GM18526 (cell line): Measurements from ENCODE around the gene VAV2.

Experiments
- POLR2A ChIP-seq: IDR thresholded peaks from 3 replicates; pipeline ENCODE4 v1.6.1; 2011; ENCODE audit not compliant: insufficient read length; ENCODE audit errors: extremely low read depth

Gene VAV2

DNA sequence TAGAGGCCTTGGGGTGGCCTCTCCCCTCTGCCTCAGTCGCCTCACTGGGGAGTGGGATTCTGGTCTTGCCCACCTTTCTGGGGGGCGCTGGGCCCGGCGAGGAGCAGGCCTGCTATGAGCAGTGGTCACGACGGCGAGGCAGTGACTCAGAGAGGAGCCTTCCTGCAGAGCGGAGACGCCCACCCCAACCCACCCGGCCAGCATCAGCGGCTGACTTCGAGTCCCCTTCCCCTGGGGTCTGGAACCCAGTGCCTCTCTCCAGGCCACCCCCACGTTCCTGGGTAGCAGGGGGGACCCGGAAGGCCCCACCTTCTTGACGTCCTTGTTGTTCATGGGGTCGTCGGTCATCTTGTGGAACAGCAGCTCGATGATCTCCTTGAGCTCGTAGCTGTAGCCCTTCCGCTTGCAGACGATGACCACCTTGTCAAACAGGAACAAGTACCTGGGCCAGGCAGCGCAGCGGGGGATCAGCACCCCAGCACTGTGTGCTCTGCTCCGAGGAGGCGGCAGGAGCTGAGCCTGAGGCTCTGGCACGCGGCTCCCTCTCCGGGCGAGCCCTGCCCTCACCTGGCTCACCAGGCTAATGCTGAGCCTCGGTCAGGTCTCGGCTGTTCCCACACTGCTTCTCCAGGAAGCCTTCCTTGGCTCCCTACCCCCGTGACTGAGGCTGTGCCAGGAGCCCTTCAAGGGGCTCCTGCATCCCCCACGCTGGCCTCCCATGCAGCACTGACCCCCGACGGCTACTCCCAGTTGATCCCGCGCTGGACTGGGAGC, 203.9 kb downstream of the VAV2 start:
- no peak for TF ChIP-seq POLR2A

- no peak for TF ChIP-seq POLR2A
These were observed 204.4 kb downstream of the VAV2 start for GRCh38 chr9:133787754-133788025.

DNA sequence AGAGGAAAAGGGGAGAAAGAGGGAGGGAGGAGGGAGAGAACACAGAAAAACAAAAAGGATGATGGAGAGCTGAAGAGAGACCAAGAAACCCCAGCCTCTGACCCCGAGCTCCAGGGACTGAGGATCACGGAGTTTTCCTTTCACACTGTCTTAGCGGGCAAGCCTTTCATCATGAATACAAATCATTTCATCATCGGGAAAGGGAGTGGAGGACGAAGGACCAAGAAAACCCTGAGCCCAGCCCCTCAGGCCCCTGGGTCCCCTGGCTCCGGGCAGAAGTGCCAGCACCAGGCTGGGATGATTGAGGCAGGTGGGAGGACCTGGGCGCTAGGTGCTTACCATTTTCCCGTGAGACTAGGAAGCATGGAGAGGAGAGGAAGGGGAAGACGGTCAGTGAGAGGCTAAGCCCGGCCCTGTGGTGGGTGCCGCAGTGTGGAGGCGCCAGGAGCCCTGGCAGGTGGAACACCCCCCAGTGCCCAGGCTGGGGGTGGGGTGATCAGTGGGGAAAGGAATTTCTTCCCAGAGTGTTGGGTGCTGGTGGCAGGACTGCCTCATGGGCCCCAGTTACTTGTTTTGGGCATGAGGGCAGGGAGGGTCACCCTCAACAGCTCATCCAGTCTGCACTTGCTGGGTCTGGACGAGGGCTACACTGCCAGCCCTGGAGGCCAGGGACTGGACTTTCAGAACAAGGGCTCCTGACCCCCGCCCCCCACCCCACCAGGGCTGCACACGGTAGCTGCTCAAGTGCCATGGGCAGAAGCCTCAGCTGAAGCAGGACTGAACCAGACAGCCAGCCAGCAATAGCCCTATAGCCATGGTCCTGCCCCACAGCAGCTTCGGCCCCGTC, 205.0 kb downstream of the VAV2 start:
- TF ChIP-seq POLR2A: no peak

GRCh38 chr9:133786371-133786753, 205.8 kb downstream of the VAV2 start:
- TF ChIP-seq POLR2A: no peak

- no peak for TF ChIP-seq POLR2A
These were observed 206.3 kb downstream of the VAV2 start for GRCh38 chr9:133785753-133786370.

GRCh38 chr9:133784731-133785561, 207.2 kb downstream of the VAV2 start:
- TF ChIP-seq POLR2A: no peak

DNA sequence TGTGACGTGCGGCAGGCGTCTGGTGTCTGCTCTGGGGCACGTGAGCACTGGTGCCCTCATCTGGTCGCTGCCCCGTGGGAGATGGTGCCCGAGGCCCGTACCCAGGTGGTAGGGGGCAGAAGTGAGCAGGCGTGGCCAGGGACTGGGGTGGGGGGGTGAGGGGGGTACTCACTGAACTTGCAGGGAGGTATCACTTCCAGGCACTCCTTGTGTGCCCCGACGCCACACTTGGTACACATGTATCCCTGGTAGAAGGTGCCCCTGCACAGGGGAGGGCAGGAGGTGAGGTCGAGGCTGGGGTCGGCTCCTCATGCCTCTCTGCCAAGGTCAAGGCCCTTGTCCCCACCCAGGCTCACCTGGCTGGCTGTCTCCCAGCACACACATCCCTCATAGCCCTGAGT, 208.8 kb downstream of the VAV2 start:
- no peak for TF ChIP-seq POLR2A

- no peak for TF ChIP-seq POLR2A
These were observed 209.7 kb downstream of the VAV2 start for GRCh38 chr9:133782157-133783130.

GRCh38 chr9:133781828-133782135, 210.3 kb downstream of the VAV2 start:
- no peak for TF ChIP-seq POLR2A

DNA sequence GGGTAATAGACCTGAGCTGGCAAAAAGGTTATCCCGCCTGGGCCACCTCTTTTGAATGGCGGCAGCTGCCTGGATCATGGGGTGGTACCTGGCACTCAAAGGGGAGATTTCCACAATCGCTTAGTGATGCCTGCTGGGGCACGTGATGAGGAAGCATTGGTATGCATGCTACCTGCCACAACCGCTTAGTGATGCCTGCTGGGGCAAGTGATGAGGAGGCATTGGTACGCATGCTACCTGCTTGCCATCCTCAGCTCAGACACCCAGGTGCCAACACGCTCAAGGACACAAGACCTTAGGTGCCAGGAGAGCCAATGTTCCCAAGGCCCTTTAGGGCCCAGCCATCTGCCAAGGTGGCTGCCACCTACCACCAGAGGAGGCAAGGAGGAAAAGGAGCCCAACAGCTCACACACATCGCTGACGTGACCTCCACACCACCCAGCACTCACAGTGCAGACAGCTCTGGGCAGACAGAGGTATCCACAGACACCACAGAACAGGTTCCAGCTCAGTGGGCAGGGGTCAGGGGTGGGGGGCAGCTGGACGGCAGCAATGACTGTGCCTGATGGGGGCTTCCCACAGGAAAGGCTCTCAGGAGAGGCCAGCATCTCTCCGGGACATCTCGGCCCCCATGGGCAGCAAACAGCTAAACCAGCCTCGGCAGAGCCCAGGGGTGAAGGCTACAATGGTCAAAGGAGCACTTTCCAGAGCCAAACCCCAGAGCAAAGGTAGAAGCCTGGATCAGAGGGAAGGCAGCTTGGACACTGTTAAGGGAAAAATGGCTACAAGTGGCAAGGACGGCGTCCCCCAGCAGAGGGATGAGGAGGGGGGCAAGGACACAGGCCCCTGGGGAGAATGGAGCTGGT, 210.9 kb downstream of the VAV2 start:
- TF ChIP-seq POLR2A: no peak

- TF ChIP-seq POLR2A: no peak
These were observed 211.6 kb downstream of the VAV2 start for GRCh38 chr9:133780404-133780945.

- no peak for TF ChIP-seq POLR2A
These were observed 212.4 kb downstream of the VAV2 start for GRCh38 chr9:133779516-133780403.
